GM18858 (cell line): Measurements from ENCODE around the gene RPS6KA6.
"Not testable (repeated sequence)": the region's sequence is repeated elsewhere in the genome, so short reads cannot be mapped to it uniquely, and the experiment has no call there.

Source experiments
- ATAC-seq: cut with Tn5 transposase; IDR thresholded peaks from one replicate; pipeline ENCODE4 v1.9.1; 2021; ENCODE audit not compliant: unreplicated experiment

Gene RPS6KA6

DNA sequence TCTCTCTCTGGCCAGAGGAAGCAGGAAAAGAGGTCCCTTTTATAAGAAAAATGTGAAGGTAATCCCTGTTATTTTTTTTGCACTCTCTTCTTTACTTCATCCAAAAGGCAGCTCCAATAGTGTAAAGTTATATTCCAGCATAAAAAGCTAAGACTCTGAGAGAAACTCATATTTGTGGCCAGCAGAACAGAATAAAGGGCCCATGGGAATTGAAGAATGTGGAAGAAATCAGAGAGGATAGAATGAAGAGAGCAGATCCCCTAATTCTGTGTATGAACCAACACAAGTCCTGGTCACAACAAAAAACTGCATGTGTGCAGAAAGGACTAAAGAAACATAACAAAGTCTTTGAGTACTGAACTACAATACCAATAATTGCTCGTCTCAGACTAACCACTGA, 22.3 kb downstream of the RPS6KA6 start:
- ATAC-seq, result no peak

DNA sequence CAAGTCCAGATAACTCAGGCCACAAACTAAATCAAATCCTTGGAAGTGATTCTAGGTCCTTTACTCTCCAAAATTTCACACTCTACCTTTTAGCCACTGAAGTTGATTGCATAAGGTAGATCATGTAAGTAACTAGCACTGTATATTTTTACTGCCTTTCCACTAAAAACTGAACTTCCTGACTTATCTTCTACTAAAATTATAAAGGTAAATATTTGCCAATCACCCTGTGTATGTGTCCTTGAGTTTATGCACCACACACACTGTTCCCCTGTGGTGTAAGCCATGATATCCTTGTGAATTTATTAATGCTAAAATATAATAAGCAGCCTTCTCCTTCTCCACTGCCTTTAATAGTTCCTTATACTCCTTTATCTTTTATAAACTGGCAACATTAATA, 25.6 kb downstream of the RPS6KA6 start:
- ATAC-seq, result no peak

GRCh38 chrX:84161641-84162040, 26.4 kb downstream of the RPS6KA6 start:
- ATAC-seq, result no peak

GRCh38 chrX:84160736-84161135, 27.3 kb downstream of the RPS6KA6 start:
- ATAC-seq, result no peak

GRCh38 chrX:84156821-84157220, 31.2 kb downstream of the RPS6KA6 start:
- no peak for ATAC-seq

DNA sequence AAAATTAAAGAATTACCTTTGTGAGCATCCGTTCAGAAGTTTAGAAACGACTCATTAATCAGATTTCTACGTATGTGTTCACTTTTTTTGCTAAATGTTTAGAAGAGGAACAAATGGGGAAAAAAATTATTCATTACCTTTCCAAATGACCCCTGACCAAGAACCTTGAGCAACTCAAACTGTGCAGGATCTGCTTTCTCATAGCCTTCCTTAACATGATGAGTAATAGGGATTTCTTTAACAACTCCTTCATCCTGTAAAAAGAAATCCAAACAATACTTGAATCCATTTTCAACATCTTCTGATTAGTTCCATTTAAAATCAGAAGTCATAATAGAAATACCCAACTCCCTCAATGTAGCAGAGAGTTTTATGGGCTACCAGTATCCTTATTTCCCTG, 32.1 kb downstream of the RPS6KA6 start:
- ATAC-seq, result no peak

DNA sequence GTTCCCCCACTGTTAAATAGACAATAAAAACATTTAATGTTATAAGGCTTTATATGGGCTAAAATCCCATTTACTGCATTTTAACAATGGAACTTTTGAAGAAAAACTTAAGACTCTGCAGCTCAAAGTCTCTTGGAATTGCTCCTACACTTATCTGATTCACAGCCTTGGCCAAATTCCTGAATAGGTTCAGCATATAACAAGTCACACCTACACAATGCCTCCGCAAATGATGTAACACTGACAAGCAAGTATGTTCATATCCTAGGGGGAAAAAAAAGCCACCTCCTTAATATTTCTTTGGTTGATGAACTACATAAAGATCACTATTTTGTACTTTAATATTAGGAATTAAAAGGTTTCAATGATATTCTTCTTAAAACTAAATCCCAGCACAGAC, 34.5 kb downstream of the RPS6KA6 start:
- ATAC-seq, result no peak

DNA sequence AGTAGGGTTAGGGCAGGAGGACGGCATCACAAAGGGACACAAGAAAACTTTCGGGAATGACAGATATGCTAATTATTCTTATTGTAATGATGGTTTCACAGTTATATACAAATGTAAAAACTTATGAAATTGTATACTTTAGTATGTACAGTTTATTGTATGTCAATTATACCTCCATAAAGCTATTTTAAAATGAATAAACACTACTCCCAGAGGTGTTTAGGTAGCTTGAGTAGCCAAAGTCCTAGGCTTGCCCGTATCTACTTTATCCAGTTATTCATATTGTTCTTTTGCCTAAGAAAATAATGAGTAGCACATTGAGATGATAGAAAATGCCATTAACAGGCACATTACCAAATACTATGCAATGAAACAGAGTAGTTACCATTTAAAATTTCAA, 43.0 kb downstream of the RPS6KA6 start:
- no peak for ATAC-seq

- no peak for ATAC-seq
Measured at GRCh38 chrX:84144281-84144680, 43.7 kb downstream of the RPS6KA6 start.

DNA sequence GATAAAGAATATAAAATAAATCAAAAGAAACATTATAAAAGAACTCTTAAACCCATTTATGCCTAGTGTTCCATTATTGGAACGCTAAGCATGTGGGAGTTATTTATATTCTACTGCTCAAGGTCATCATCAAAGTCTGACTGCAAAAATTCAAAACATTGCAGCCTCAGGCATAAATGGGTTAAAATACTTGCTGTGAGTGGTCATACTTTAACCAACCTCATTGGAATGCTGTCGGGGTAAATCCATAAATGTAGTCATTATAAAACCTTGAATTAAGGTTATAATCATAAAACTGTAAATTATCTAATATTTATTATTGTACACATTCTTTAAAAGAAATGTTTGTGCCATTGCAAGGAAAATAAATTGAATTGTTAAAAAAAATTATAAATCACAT, 55.0 kb downstream of the RPS6KA6 start:
- no peak for ATAC-seq

- ATAC-seq, result no peak
Measured at GRCh38 chrX:84123585-84123984, 64.4 kb downstream of the RPS6KA6 start.

- no peak for ATAC-seq
Measured at GRCh38 chrX:84118769-84119168, 69.2 kb downstream of the RPS6KA6 start.

DNA sequence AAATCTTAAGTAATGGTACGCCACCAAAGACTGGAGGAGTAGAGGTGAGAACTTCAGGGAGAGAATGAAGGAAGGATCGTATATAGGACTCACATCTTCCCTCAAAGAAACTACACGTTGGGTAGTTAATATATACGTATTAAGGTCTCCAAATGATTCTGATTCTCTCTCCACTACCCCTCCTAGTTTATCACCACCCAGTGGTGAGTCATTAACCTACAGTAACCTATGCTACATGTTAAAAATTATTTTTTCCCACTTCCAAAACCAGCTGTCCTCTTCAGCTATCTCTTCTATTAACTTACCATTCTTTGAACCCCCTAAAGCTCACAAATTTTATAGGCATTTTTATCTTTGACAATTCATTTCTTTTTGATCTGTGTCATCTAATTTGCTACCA, 69.7 kb downstream of the RPS6KA6 start:
- ATAC-seq, result no peak

- ATAC-seq, result no peak
Measured at GRCh38 chrX:84108584-84108983, 79.4 kb downstream of the RPS6KA6 start.

DNA sequence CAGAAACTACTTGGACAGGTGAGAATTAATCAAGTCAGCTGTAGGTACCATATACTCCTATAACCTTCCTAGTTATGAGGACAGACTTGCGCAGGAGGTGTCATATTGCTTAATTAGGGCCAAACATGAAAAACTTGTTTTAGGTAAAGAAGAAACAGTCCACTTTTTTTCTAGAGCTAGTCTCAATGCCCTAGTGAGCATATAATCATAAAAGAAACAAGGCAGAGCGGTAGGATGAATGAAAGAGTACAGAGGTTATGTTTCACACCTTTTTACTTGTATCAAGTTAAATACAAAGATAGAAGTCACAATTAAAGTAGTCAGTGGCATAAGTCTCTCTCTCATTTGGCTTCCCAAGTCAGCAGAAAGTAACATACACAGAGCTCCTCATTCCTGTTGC, 88.9 kb downstream of the RPS6KA6 start:
- no peak for ATAC-seq

GRCh38 chrX:84079479-84080197, 108.4 kb downstream of the RPS6KA6 start:
- not testable (repeated sequence) for ATAC-seq

DNA sequence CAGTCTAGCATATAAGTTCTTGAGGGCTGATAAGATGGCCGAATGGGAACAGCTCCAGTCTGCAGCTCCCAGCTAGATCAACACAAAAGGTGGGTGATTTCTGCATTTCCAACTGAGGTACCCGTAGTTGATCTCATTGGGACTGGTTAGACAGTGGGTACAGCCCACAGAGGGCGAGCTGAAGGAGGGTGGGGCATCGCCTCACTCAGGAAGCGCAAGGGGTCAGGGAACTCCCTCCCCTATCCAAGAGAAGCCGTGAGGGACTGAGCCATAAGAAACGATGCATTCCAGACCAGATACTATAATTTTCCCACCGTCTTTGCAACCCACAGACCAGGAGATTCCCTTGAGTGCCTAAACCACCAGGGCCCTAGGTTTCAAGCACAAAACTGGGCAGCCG, 109.0 kb downstream of the RPS6KA6 start:
- no peak for ATAC-seq

DNA sequence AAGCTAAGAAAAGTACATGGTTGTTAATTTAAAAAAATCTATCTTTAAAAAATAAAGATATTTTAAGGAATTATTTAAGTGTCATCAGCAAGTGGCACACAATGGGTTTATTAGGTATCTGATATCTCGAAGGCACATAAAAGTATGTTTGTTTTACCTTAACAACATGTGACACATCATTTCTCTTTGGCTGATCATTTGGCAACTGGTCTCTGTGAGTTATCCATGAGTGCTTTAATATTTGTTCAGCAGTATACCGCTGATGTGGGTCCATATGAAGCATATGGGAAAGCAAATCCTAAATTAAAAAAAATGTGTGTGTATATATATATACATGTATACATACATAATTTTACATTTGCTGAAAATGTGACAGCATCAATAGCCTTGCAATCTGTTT, 123.2 kb downstream of the RPS6KA6 start:
- ATAC-seq, result no peak

GRCh38 chrX:84064164-84064563, 123.8 kb downstream of the RPS6KA6 start:
- no peak for ATAC-seq

DNA sequence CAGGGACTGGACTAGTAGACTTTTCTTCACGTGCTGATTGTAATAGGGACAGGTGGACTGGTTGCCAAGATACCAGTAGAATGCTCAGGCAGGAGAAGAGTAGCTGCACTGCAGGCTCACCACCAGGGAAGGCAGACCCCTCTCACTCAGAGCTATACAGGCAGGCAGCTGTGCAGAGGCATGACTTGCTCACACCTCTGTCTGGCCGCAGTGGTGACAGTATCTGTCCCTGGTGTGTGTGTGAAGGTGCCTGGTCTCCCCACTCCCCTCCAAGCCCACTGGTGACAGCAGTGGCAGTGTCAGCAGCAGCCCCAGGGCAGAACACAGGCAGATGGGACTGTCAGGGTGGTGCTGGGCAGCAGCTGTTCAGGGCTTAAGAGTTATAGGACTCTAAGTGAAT, 140.7 kb downstream of the RPS6KA6 start:
- ATAC-seq, result no peak

DNA sequence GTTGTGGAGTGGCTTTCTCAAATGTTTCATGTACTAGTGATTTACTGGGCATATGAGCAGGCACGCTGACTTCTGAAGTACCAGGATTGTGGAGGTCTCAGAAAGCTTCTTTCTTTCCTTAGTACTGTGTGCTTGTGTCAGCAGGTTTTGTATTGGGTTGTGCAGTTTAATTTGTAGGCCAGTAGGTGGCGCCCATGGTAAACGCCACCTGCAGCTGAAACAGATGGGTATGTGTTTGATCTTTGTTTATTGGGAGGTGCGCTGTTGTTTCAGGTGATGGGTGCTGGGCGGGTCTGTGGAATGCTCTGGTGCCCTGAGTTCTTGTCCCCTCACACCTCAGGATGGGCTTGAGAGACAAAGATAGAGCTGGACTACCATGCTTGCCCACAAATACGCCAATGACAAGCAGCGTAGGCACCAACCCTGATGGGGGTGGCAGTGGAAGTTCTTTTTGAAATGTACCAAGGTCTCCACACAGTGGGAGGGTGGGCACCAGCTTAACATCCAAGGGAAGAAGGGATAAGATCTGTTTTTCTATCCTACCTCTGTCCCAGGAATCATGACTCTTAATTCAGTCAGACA, 141.5 kb downstream of the RPS6KA6 start:
- peak; percentile 98 for ATAC-seq

GRCh38 chrX:84044051-84044450, 143.9 kb downstream of the RPS6KA6 start:
- ATAC-seq, result no peak
